NT2/D1 (cell line): ENCODE data around the gene RTEL1.

ENCODE experiments used
- DNase-seq: peaks from one replicate; pipeline ENCODE4 v3.0.0-alpha.2; 2011; ENCODE audit warnings: low read depth, low spot score
- H3K27me3 ChIP-seq: 2 replicates; pipeline ENCODE4 v1.6.0; 2011; ENCODE audit warnings: mild to moderate bottlenecking; ENCODE audit not compliant: insufficient read length, insufficient read depth
- H3K36me3 ChIP-seq: 2 replicates; pipeline ENCODE4 v1.6.1; 2011; ENCODE audit warnings: mild to moderate bottlenecking, low read length, mixed read lengths; ENCODE audit not compliant: insufficient read depth, insufficient read length
- H3K4me1 ChIP-seq: 2 replicates; pipeline ENCODE4 v1.5.1; 2011; ENCODE audit not compliant: insufficient read depth, insufficient read length
- H3K4me3 ChIP-seq: 2 replicates; pipeline ENCODE4 v1.5.1; 2011; ENCODE audit warnings: low read depth; ENCODE audit not compliant: insufficient read length
- H3K9ac ChIP-seq: 2 replicates; pipeline ENCODE4 v1.6.0; 2011; ENCODE audit warnings: low read depth; ENCODE audit not compliant: insufficient read length
- H3K9me3 ChIP-seq: 2 replicates; pipeline ENCODE4 v1.5.1; 2011; ENCODE audit warnings: mild to moderate bottlenecking, low read length; ENCODE audit not compliant: insufficient read depth
- SUZ12 ChIP-seq: IDR thresholded peaks from 2 replicates; pipeline ENCODE4 v1.6.1; 2011; ENCODE audit not compliant: insufficient read length, insufficient read depth; ENCODE audit errors: extremely low read depth
- YY1 ChIP-seq: IDR thresholded peaks from 2 replicates; pipeline ENCODE4 v1.6.1; 2011; ENCODE audit not compliant: insufficient read length, insufficient read depth
- ZNF274 ChIP-seq: IDR thresholded peaks from 2 replicates; pipeline ENCODE4 v1.6.1; 2011; ENCODE audit warnings: mild to moderate bottlenecking, low read depth, low read length

The RTEL1 gene

DNA sequence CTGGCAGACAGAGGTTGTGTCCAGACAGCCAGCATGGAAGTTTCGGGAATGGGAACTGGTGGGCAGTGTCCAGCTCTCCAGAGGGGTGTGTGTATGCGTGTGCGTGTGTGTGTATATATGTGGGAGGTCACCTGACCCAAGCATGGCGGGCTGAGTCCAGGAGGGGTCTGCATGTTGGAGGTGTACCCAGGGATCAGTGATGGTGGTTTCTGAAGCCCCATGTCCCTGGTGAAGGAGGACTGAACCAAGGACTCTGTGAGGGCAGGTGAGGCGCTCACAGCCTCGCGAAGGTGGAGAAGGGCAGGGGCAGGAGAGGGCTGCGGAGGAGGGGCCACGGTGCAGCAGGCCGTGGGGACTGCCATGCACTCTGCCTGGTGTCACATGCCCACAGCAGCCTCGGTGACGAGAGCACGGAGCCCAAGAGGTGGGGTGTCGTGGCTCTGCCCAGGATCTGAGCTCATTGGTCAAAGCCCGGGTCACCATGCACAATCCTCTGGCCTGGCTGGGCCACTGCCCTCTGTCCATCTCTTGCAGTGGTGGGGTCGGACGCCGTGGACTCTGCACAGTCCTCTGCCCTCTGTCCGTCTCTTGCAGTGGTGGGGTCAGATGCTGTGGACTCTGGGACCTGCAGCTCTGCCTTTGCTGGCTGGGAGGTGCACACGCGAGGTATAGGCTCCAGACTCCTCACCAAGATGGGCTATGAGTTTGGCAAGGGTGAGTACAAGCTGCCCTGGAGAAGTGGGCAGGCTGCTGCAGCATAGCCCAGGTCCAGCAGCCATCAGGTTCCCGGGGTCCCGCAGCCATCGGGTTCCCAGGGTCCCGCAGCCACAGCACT is 76.2 kb downstream of the RTEL1 start:
- no peak overlapping the region for H3K9ac ChIP-seq
- TF ChIP-seq ZNF274 (no peak), YY1 (no peak), SUZ12 (no peak)

DNA sequence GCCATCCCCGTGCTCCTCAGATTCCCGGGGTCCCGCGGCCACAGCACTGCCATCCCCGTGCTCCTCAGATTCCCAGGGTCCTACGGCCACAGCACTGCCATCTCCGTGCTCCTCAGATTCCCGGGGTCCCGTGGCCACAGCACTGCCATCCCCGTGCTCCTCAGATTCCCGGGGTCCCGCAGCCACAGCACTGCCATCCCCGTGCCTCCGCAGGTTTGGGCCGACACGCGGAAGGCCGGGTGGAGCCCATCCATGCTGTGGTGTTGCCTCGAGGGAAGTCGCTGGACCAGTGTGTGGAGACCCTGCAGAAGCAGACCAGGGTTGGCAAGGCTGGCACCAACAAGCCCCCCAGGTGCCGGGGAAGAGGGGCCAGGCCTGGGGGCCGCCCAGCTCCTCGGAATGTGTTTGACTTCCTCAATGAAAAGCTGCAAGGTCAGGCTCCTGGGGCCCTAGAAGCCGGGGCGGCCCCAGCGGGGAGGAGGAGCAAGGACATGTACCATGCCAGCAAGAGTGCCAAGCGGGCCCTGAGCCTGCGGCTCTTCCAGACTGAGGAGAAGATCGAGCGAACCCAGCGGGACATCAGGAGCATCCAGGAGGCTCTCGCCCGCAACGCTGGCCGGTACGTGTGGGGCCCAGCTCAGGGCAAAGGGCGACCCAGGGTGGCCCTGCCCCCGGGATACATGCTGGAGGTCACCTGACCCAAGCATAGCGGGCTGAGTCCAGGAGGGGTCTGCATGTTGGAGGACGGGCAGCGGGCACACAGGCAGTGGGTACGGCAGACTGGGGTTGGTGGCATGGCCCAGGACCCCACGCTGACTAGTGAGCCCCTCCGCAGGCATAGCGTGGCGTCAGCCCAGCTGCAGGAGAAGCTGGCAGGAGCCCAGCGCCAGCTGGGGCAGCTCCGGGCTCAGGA is 77.1 kb downstream of the RTEL1 start:
- peaks cover 12% of the 10 kb centered on the region for H3K4me1 ChIP-seq
- H3K27me3 ChIP-seq: no peaks in the 10 kb centered on the region
- TF ChIP-seq ZNF274 (no peak), YY1 (no peak), SUZ12 (no peak)
- H3K9me3 ChIP-seq: no peaks in the 10 kb centered on the region
- no peak overlapping the region for H3K9ac ChIP-seq
- no peak overlapping the region for H3K4me3 ChIP-seq
- no peak for DNase-seq
- peaks cover 70% of the 10 kb centered on the region for H3K36me3 ChIP-seq

More for the DNA sequence above, 76.2 kb downstream of the RTEL1 start:
- Histone ChIP-seq H3K4me1 (peaks cover 12% of the 10 kb centered on the region), H3K9me3 (no peaks in the 10 kb centered on the region), H3K27me3 (no peaks in the 10 kb centered on the region), H3K36me3 (peaks cover 79% of the 10 kb centered on the region), H3K4me3 (no peak overlapping the region)
- DNase-seq: no peak

DNA sequence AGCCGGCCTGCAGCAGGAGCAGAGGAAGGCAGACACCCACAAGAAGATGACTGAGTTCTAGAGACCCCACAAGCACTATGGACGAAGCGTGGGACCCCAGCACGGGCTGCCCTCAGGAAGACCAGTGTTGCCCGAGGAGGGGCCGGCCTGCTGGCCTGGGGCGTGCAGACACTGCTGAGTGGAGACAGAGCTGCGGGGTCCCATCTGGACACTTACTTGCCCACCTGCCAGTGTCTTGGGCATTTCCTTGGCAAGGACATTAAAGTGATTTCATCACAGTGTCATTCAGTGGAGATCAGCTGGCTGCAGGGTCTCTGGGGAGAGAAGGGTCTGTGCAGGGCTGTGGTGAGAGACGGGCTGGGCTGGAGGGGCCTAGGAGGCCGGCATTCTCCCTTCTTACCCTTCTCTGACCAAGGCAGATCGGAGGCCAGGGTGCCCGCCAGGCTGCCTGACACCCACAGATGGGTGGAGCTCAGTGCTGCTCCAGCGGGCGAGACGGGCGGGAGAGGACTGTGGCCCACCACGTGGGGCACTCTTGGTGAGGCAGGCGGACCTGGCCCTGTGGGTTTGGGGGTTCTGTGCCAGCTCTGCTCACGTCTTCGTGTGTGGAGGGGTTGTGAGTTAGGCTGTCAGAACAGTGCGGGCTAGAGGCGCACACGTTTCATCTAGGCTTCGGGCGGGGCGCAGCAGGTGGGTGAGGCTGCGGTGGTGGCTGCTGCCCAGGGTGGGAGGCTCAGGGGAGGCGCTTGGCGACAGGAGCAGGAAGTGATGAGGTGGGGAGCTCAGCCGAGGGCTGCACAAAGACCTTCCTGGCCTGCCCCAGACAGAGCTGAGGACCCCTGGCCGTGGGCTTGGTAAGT is 78.0 kb downstream of the RTEL1 start, which contains the start of gene LIME1:
Gene LIME1, plus strand, starts transcription at position 806 of the 860 bp plus-strand sequence. CDS start 886 bp downstream, outside the sequence.
- Histone ChIP-seq H3K36me3 (peaks cover 66% of the 10 kb centered on the region), H3K4me1 (peaks cover 12% of the 10 kb centered on the region), H3K9ac (no peak within 1 kb of the TSS), H3K4me3 (no peak within 1 kb of the TSS), H3K27me3 (no peaks in the 10 kb centered on the region), H3K9me3 (no peaks in the 10 kb centered on the region)
- no peak for TF ChIP-seq ZNF274
- no peak for TF ChIP-seq YY1
- no peak for TF ChIP-seq SUZ12
- DNase-seq: no peak

DNA sequence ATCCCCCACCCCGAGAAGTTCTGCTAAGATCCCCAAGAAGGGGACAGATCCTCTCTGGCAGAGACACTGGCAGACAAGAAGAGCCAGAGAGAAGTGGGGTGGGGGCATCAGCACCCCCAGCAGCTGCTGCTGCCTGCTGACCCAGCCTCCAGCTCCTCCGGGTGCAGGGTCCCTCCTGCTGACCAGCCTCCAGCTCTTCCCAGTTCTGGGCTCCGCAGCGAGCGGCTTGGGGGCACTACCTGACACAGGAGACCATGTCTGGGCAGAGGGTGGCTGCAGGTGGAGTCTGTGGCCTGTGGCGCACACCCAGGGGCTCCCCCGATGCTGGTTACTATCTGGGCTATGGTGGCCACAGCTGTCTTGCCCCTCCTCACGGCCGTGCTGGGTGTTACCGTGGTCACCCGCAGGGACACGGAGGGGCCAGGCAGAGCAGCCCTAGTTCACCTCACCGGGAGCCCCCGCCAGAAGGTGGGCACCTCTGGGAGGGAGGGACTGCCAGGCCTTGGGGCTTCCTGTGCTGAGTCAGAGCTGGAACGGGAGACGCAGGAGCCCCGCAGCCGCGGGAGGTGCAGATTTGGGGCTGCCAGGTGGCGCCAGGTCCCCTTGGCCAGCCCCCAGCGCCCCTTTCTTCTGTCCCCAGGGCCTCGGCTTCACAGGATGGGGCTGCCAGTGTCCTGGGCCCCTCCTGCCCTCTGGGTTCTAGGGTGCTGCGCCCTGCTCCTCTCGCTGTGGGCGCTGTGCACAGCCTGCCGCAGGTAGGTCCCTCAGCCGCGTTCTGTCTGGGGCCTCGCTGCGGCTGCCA is 79.0 kb downstream of the RTEL1 start:
- Histone ChIP-seq H3K4me1 (peaks cover 21% of the 10 kb centered on the region), H3K4me3 (no peak overlapping the region), H3K36me3 (peaks cover 68% of the 10 kb centered on the region), H3K9ac (no peak overlapping the region), H3K27me3 (no peaks in the 10 kb centered on the region), H3K9me3 (no peaks in the 10 kb centered on the region)
- TF ChIP-seq ZNF274 (no peak), YY1 (no peak), SUZ12 (no peak)
- no peak for DNase-seq

DNA sequence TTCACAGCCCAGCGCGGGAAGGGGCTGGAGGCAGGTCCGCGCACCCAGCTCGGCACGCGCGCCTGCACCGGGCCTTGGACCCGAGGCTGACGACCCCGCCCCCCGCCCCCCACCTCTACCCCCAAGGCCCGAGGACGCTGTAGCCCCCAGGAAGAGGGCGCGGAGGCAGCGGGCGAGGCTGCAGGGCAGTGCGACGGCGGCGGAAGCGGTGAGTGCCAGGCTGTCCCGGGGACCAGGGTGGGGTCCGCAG is 79.5 kb downstream of the RTEL1 start:
- Histone ChIP-seq H3K36me3 (peaks cover 70% of the 10 kb centered on the region), H3K9me3 (no peaks in the 10 kb centered on the region), H3K9ac (no peak overlapping the region), H3K4me3 (no peak overlapping the region), H3K4me1 (peaks cover 24% of the 10 kb centered on the region), H3K27me3 (no peaks in the 10 kb centered on the region)
- TF ChIP-seq ZNF274 (no peak), YY1 (no peak), SUZ12 (no peak)
- DNase-seq: no peak

DNA sequence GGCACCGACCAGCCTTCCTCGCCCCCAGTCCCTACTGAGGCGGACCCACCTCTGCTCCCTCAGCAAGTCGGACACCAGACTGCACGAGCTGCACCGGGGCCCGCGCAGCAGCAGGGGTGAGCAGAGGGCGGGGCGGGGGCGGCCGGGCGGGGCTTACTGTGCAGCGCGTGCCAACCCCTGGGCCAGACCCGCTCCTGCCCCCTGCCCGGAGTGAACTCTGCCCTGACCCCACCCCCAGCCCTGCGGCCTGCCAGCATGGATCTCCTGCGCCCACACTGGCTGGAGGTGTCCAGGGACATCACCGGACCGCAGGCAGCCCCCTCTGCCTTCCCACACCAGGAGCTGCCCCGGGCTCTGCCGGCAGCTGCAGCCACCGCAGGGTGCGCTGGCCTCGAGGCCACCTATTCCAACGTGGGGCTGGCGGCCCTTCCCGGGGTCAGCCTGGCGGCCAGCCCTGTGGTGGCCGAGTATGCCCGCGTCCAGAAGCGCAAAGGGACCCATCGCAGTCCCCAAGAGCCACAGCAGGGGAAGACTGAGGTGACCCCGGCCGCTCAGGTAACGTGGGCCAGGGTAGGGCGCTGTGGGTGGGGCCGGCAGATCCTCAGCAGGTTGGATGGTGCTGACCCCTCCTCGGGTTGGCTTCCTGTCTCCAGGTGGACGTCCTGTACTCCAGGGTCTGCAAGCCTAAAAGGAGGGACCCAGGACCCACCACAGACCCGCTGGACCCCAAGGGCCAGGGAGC is 80.0 kb downstream of the RTEL1 start:
- Histone ChIP-seq H3K27me3 (no peaks in the 10 kb centered on the region), H3K4me1 (peaks cover 26% of the 10 kb centered on the region), H3K36me3 (peaks cover 71% of the 10 kb centered on the region), H3K9ac (peak overlapping the region; percentile 72), H3K9me3 (no peaks in the 10 kb centered on the region), H3K4me3 (no peak overlapping the region)
- no peak for DNase-seq
- TF ChIP-seq SUZ12 (no peak), ZNF274 (no peak), YY1 (no peak)
